Uterus (tissue), 2 donors: ENCODE results near the gene AGPAT3.

Experiments used
- CTCF ChIP-seq, 4 experiments: fragments of 200-600 bp in 2 of 4; fragments of 450-650 bp in 2 of 4; sonication (generic) in 2 of 4; IDR thresholded peaks; one replicate each; pipeline ENCODE4 v1.5.1; 2016 to 2019; ENCODE audit warnings: antibody characterized with exemption in 4 of 4, mild to moderate bottlenecking in 2 of 4, moderate library complexity in 1 of 4
- POLR2A ChIP-seq, 2 donors: fragments of 450-650 bp; IDR thresholded peaks; one replicate each; pipeline ENCODE4 v1.6.1; 2016; ENCODE audit warnings: antibody characterized with exemption in 2 of 2, mild to moderate bottlenecking in 1 of 2, moderate library complexity in 1 of 2

GRCh38 chr21:44020551-44020950 is 155.5 kb downstream of the AGPAT3 start:
- TF ChIP-seq CTCF (IDR thresholded peaks at IDR 0.05) (no peak), POLR2A (IDR thresholded peaks at IDR 0.05) (no peak)
